GM23338 (cell line): ENCODE measurements around the gene SNX9. TPM values are rescaled to one million over a fixed set of nuclear protein-coding genes. Genes with fewer than 3 reads are reported as not detected.

Source experiments
- ATAC-seq: fragments of 200-7000 bp; cut with Tn5 transposase; 3 replicates; pipeline ENCODE4 v1.9.1; 2020
- DNase-seq: peaks from one replicate; pipeline ENCODE4 v3.0.0-alpha.2; 2015; ENCODE audit warnings: low spot score
- H2AFZ ChIP-seq: fragments of 200-600 bp; sonication (generic); 2 replicates; pipeline ENCODE4 v1.8.0; 2016; ENCODE audit warnings: antibody characterized with exemption, mild to moderate bottlenecking, moderate library complexity
- H3F3A ChIP-seq: fragments of 200-600 bp; sonication (generic); replicated peaks from 2 replicates; pipeline ENCODE4 v1.8.0; 2017; ENCODE audit warnings: antibody characterized with exemption, mixed run types, low read depth
- H3K27ac ChIP-seq: fragments of 200-600 bp; sonication (generic); 2 replicates; pipeline ENCODE4 v1.6.1; 2016; ENCODE audit warnings: low read depth
- H3K27me3 ChIP-seq: fragments of 200-600 bp; sonication (generic); 2 replicates; pipeline ENCODE4 v1.8.0; 2016; ENCODE audit warnings: mild to moderate bottlenecking, mixed run types, moderate library complexity; ENCODE audit not compliant: insufficient read depth
- H3K36me3 ChIP-seq: fragments of 200-600 bp; sonication (generic); 2 replicates; pipeline ENCODE4 v1.8.0; 2016; ENCODE audit warnings: mild to moderate bottlenecking; ENCODE audit not compliant: insufficient read depth
- H3K4me1 ChIP-seq: fragments of 200-600 bp; sonication (generic); 2 replicates; pipeline ENCODE4 v1.8.0; 2016; ENCODE audit warnings: mild to moderate bottlenecking, moderate library complexity; ENCODE audit not compliant: insufficient read depth
- H3K4me2 ChIP-seq: fragments of 200-600 bp; sonication (generic); 2 replicates; pipeline ENCODE4 v1.7.1; 2017; ENCODE audit warnings: mixed run types
- H3K4me3 ChIP-seq: fragments of 200-600 bp; sonication (generic); 2 replicates; pipeline ENCODE4 v1.6.1; 2016; ENCODE audit warnings: mixed run types
- H3K79me2 ChIP-seq: fragments of 200-600 bp; sonication (generic); replicated peaks from 2 replicates; pipeline ENCODE4 v1.8.0; 2017; ENCODE audit warnings: mild to moderate bottlenecking; ENCODE audit not compliant: insufficient read depth
- H3K9me2 ChIP-seq: fragments of 200-600 bp; sonication (generic); 2 replicates; pipeline ENCODE4 v1.8.0; 2017; ENCODE audit not compliant: insufficient read depth
- H4K20me1 ChIP-seq: fragments of 200-600 bp; sonication (generic); replicated peaks from 2 replicates; pipeline ENCODE4 v1.8.0; 2017; ENCODE audit warnings: mild to moderate bottlenecking; ENCODE audit not compliant: insufficient read depth
- H3K27ac Mint-ChIP-seq: 2 replicates; pipeline ENCODE4 v1.8.0; 2020; ENCODE audit warnings: inconsistent platforms, mild to moderate bottlenecking, moderate library complexity, mixed read lengths
- H3K27me3 Mint-ChIP-seq: 3 replicates; pipeline ENCODE4 v1.8.0; 2022; ENCODE audit warnings: low read depth, mild to moderate bottlenecking, moderate library complexity, mixed read lengths, inconsistent platforms; ENCODE audit not compliant: insufficient read depth, poor library complexity
- H3K36me3 Mint-ChIP-seq: 3 replicates; pipeline ENCODE4 v1.8.0; 2021; ENCODE audit warnings: low read depth, mild to moderate bottlenecking, inconsistent platforms, moderate library complexity, mixed read lengths
- H3K4me1 Mint-ChIP-seq: 3 replicates; pipeline ENCODE4 v1.8.0; 2020; ENCODE audit warnings: mild to moderate bottlenecking, inconsistent platforms, mixed read lengths
- H3K4me3 Mint-ChIP-seq: 3 replicates; pipeline ENCODE4 v1.8.0; 2021; ENCODE audit warnings: moderate library complexity, mild to moderate bottlenecking, inconsistent platforms, mixed read lengths
- H3K9me3 Mint-ChIP-seq: 3 replicates; pipeline ENCODE4 v1.8.0; 2020; ENCODE audit warnings: moderate library complexity, mild to moderate bottlenecking, inconsistent platforms, mixed read lengths
- CREB1 ChIP-seq: fragments of 250-450 bp; sonication (Bioruptor Pico); IDR thresholded peaks from 2 replicates; pipeline ENCODE4 v1.5.0; 2020; ENCODE audit warnings: low read depth, mild to moderate bottlenecking, moderate library complexity
- CTCF ChIP-seq, 2 experiments: fragments of 200-600 bp in 1 of 2; sonication (generic) in 1 of 2; conservative IDR thresholded peaks; 2 replicates each; pipeline versions ENCODE4 v1.5.1 to v1.6.1; 2016 to 2017; ENCODE audit warnings: antibody characterized with exemption in 2 of 2, low read depth in 2 of 2, mild to moderate bottlenecking in 2 of 2, moderate library complexity in 1 of 2
- ETS1 ChIP-seq: IDR thresholded peaks from 2 replicates; pipeline ENCODE4 v1.6.1; 2016; ENCODE audit warnings: antibody characterized with exemption
- EZH2 ChIP-seq: fragments of 200-600 bp; sonication (generic); IDR thresholded peaks from one replicate; pipeline ENCODE4 v1.8.0; 2017; ENCODE audit warnings: antibody characterized with exemption, mild to moderate bottlenecking, low read depth; ENCODE audit not compliant: unreplicated experiment
- EZH2phosphoT487 ChIP-seq: fragments of 200-600 bp; sonication (generic); IDR thresholded peaks from one replicate; pipeline ENCODE4 v1.8.1; 2018; ENCODE audit warnings: antibody characterized with exemption; ENCODE audit not compliant: unreplicated experiment
- JUNB ChIP-seq: IDR thresholded peaks from one replicate; pipeline ENCODE4 v1.6.1; 2016; ENCODE audit warnings: antibody characterized with exemption; ENCODE audit not compliant: unreplicated experiment
- POLR2AphosphoS5 ChIP-seq: IDR thresholded peaks from 2 replicates; pipeline ENCODE4 v1.6.1; 2016; ENCODE audit warnings: antibody characterized with exemption, low read depth
- REST ChIP-seq: IDR thresholded peaks from one replicate; pipeline ENCODE4 v1.6.1; 2018; ENCODE audit warnings: antibody characterized with exemption; ENCODE audit not compliant: unreplicated experiment
- STAT1 ChIP-seq: IDR thresholded peaks from one replicate; pipeline ENCODE4 v1.6.1; 2016; ENCODE audit warnings: antibody characterized with exemption; ENCODE audit not compliant: unreplicated experiment
- ZNF114 ChIP-seq: fragments of 250-450 bp; sonication (Bioruptor Pico); IDR thresholded peaks from 2 replicates; pipeline ENCODE4 v1.5.0; 2020; ENCODE audit warnings: mild to moderate bottlenecking, moderate library complexity
- ZNF331 ChIP-seq: fragments of 250-450 bp; sonication (Bioruptor Pico); IDR thresholded peaks from 2 replicates; pipeline ENCODE4 v1.5.0; 2020; ENCODE audit warnings: low read depth, mild to moderate bottlenecking, moderate library complexity
- polyA plus RNA-seq: library from polyadenylated mRNA; unstranded; fragments of >200 nt; fragmentation: Nextera tagmentation; extraction: Ambion mirVana; gene quantifications from 2 replicates; pipeline ENCODE4 v1.2.1, GENCODE V29; 2016
- total RNA-seq: library from RNA; depleted of rRNA; stranded (reverse); fragments of >200 nt; shearing (Covaris generic); gene quantifications from 2 replicates; pipeline ENCODE4 v1.2.3, GENCODE V29; 2014

SNX9 gene
- total and polyA plus RNA-seq, 2 experiments from 2014 or later, result 18.4 to 23.3 TPM

GRCh38 chr6:157921685-157922367 is 98.8 kb downstream of the SNX9 start:
- Histone ChIP-seq H2AFZ (no peak overlapping the region), H3K27ac (no peak overlapping the region), H3K4me1 (no peaks in the 10 kb centered on the region; the same call in 1 of the 2 replicates), H3K79me2 (no peaks in the 10 kb centered on the region), H3K4me3 (no peak overlapping the region), H3K9me2 (no peaks in the 10 kb centered on the region), H4K20me1 (no peaks in the 10 kb centered on the region), H3K27me3 (no peaks in the 10 kb centered on the region), H3K36me3 (peaks cover 23% of the 10 kb centered on the region; the same call in 1 of the 2 replicates), H3F3A (no peaks in the 10 kb centered on the region), H3K4me2 (no peak overlapping the region)
- no peaks in the 10 kb centered on the region for H3K27me3 Mint-ChIP-seq
- H3K4me1 Mint-ChIP-seq, result peaks cover 6% of the 10 kb centered on the region; the same call in 2 of the 3 replicates
- peaks cover 58% of the 10 kb centered on the region for H3K36me3 Mint-ChIP-seq
- TF ChIP-seq STAT1 (no peak), EZH2phosphoT487 (no peak), ZNF114 (no peak), JUNB (no peak)
- no peak overlapping the region for H3K4me3 Mint-ChIP-seq
- H3K9me3 Mint-ChIP-seq, result no peaks in the 10 kb centered on the region
- no peak for ATAC-seq
- DNase-seq, result no peak
- H3K27ac Mint-ChIP-seq, result no peak overlapping the region

- Mint-ChIP-seq H3K36me3 (peaks cover 62% of the 10 kb centered on the region), H3K4me3 (no peak overlapping the region), H3K9me3 (no peaks in the 10 kb centered on the region), H3K27me3 (no peaks in the 10 kb centered on the region), H3K4me1 (peaks cover 16% of the 10 kb centered on the region), H3K27ac (no peak overlapping the region)
- no peaks in the 10 kb centered on the region; the same call in 1 of the 2 replicates for H4K20me1 ChIP-seq
- H3K4me3 ChIP-seq, result no peak overlapping the region
- H3F3A ChIP-seq, result no peaks in the 10 kb centered on the region
- H3K27ac ChIP-seq, result 0 out of 2 replicates have a peak overlapping the region, but pooled peaks have one; percentile 7
- no peak overlapping the region for H3K4me2 ChIP-seq
- DNase-seq (peak; percentile 28), ATAC-seq (peak; percentile 71)
- H3K4me1 ChIP-seq, result peaks cover 8% of the 10 kb centered on the region
- H3K27me3 ChIP-seq, result no peaks in the 10 kb centered on the region
- H2AFZ ChIP-seq, result no peak overlapping the region
- H3K9me2 ChIP-seq, result no peaks in the 10 kb centered on the region
- peaks cover 23% of the 10 kb centered on the region; the same call in 1 of the 2 replicates for H3K36me3 ChIP-seq
- H3K79me2 ChIP-seq, result no peaks in the 10 kb centered on the region
- TF ChIP-seq CTCF (conservative IDR thresholded peaks at IDR 0.05; ENCODE audit: low read depth in 2 of 2), result no peak
- TF ChIP-seq REST, result no peak
- TF ChIP-seq ZNF331, result no peak
- TF ChIP-seq EZH2, result no peak
- TF ChIP-seq POLR2AphosphoS5, result no peak
- TF ChIP-seq ZNF114, result no peak
- no peak for TF ChIP-seq CREB1 (CRISPR knock-in tag)
- no peak for TF ChIP-seq ETS1
- TF ChIP-seq EZH2phosphoT487, result no peak
Measured at GRCh38 chr6:157925771-157926170, 102.7 kb downstream of the SNX9 start.
